ENCODE results near the gene MN1.

The MN1 gene

DNA sequence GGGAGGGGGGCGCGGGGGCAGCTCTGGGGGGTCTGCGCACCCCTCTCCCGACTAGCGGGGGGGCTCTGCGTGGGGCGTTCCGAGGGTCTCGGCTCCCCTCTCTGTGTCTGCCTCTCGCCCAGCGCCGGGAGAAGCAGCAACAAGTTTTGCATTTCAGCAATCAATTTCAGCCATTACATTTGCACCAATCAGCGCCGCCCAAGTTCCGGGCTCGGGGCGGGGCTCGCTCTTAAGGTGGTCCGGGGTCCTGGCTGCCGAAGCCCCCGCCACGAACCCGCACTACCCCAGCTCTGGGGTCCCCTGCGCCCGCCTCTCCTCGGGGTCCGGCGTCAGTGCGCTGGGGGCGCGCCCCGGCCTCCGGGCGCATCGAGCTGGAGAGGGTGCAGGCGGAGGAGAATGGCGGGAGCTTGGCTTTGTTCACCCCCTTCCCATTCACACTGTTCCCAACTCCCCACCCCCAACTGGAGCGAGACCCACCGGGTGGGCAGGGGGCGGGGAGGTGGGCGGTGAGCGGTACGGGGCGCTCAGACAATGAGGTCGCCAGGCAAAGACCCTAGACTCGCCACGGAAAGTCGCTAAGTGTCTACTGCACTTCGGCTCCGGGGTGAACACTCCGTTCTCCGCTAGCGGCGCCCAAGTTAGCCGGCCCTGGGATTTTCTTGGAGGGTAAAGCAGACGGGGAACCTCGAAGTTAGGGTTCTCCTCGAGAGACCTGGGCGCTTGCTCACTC lies at the start of gene MN1:
Gene MN1, minus strand, starts transcription at position 141 of the 730 bp plus-strand sequence. CDS start 1,213 bp downstream, outside the sequence.
- no peaks in the 10 kb centered on the region for H3K9me3 ChIP-seq (ENCODE audit: control insufficient read depth, low read depth, low read length)
- peaks cover 73% of the 10 kb centered on the region for H3K27me3 ChIP-seq (ENCODE audit: control insufficient read depth, insufficient read depth, low read length)
- H3K4me3 ChIP-seq (ENCODE audit: low read length): peak within 1 kb of the TSS; percentile 66
- no peaks in the 10 kb centered on the region for H3K36me3 ChIP-seq (ENCODE audit: control insufficient read depth, low read depth, low read length)
- H3K4me1 ChIP-seq (ENCODE audit: control insufficient read depth, low read depth, low read length): peaks cover 7% of the 10 kb centered on the region
- H3K27ac ChIP-seq (ENCODE audit: low read length): no peak within 1 kb of the TSS
- peak within 1 kb of the TSS; percentile 54 for H3K9ac ChIP-seq (ENCODE audit: low read length)

GRCh38 chr22:27850000-27850521 lies 48.5 kb upstream of the MN1 start:
- no peaks in the 10 kb centered on the region for H3K9me3 ChIP-seq (ENCODE audit: control insufficient read depth, low read depth, low read length)
- no peak overlapping the region for H3K4me3 ChIP-seq (ENCODE audit: low read length)
- peaks cover 24% of the 10 kb centered on the region for H3K36me3 ChIP-seq (ENCODE audit: control insufficient read depth, low read depth, low read length)
- H3K9ac ChIP-seq (ENCODE audit: low read length): peak overlapping the region; percentile 45
- H3K4me1 ChIP-seq (ENCODE audit: control insufficient read depth, low read depth, low read length): peaks cover 35% of the 10 kb centered on the region
- no peaks in the 10 kb centered on the region for H3K27me3 ChIP-seq (ENCODE audit: control insufficient read depth, insufficient read depth, low read length)
- H3K27ac ChIP-seq (ENCODE audit: low read length): peak overlapping the region; percentile 38

- Histone ChIP-seq H3K4me3 (ENCODE audit: low read length) (no peak overlapping the region), H3K4me1 (ENCODE audit: control insufficient read depth, low read depth, low read length) (peaks cover 35% of the 10 kb centered on the region), H3K27ac (ENCODE audit: low read length) (no peak overlapping the region), H3K27me3 (ENCODE audit: control insufficient read depth, insufficient read depth, low read length) (no peaks in the 10 kb centered on the region), H3K36me3 (ENCODE audit: control insufficient read depth, low read depth, low read length) (peaks cover 13% of the 10 kb centered on the region), H3K9ac (ENCODE audit: low read length) (no peak overlapping the region), H3K9me3 (ENCODE audit: control insufficient read depth, low read depth, low read length) (no peaks in the 10 kb centered on the region)
Measured at GRCh38 chr22:27848005-27848404, 46.4 kb upstream of the MN1 start.

GRCh38 chr22:27846910-27847309 lies 45.4 kb upstream of the MN1 start:
- no peak overlapping the region for H3K27ac ChIP-seq (ENCODE audit: low read length)
- no peaks in the 10 kb centered on the region for H3K9me3 ChIP-seq (ENCODE audit: control insufficient read depth, low read depth, low read length)
- peaks cover 6% of the 10 kb centered on the region for H3K36me3 ChIP-seq (ENCODE audit: control insufficient read depth, low read depth, low read length)
- no peaks in the 10 kb centered on the region for H3K27me3 ChIP-seq (ENCODE audit: control insufficient read depth, insufficient read depth, low read length)
- no peak overlapping the region for H3K4me3 ChIP-seq (ENCODE audit: low read length)
- peaks cover 31% of the 10 kb centered on the region for H3K4me1 ChIP-seq (ENCODE audit: control insufficient read depth, low read depth, low read length)
- no peak overlapping the region for H3K9ac ChIP-seq (ENCODE audit: low read length)

GRCh38 chr22:27846248-27846757 lies 44.7 kb upstream of the MN1 start:
- H3K4me1 ChIP-seq (ENCODE audit: control insufficient read depth, low read depth, low read length): peaks cover 29% of the 10 kb centered on the region
- H3K27me3 ChIP-seq (ENCODE audit: control insufficient read depth, insufficient read depth, low read length): no peaks in the 10 kb centered on the region
- no peaks in the 10 kb centered on the region for H3K9me3 ChIP-seq (ENCODE audit: control insufficient read depth, low read depth, low read length)
- no peak overlapping the region for H3K27ac ChIP-seq (ENCODE audit: low read length)
- no peak overlapping the region for H3K9ac ChIP-seq (ENCODE audit: low read length)
- peaks cover 3% of the 10 kb centered on the region for H3K36me3 ChIP-seq (ENCODE audit: control insufficient read depth, low read depth, low read length)
- H3K4me3 ChIP-seq (ENCODE audit: low read length): no peak overlapping the region

- Histone ChIP-seq H3K9me3 (ENCODE audit: control insufficient read depth, low read depth, low read length) (no peaks in the 10 kb centered on the region), H3K9ac (ENCODE audit: low read length) (no peak overlapping the region), H3K4me1 (ENCODE audit: control insufficient read depth, low read depth, low read length) (peaks cover 23% of the 10 kb centered on the region), H3K27ac (ENCODE audit: low read length) (no peak overlapping the region), H3K27me3 (ENCODE audit: control insufficient read depth, insufficient read depth, low read length) (no peaks in the 10 kb centered on the region), H3K4me3 (ENCODE audit: low read length) (no peak overlapping the region), H3K36me3 (ENCODE audit: control insufficient read depth, low read depth, low read length) (peaks cover 3% of the 10 kb centered on the region)
Measured at GRCh38 chr22:27845644-27846043, 44.1 kb upstream of the MN1 start.

- no peaks in the 10 kb centered on the region for H3K27me3 ChIP-seq (ENCODE audit: control insufficient read depth, insufficient read depth, low read length)
- H3K4me1 ChIP-seq (ENCODE audit: control insufficient read depth, low read depth, low read length): peaks cover 16% of the 10 kb centered on the region
- no peak overlapping the region for H3K27ac ChIP-seq (ENCODE audit: low read length)
- no peak overlapping the region for H3K9ac ChIP-seq (ENCODE audit: low read length)
- H3K4me3 ChIP-seq (ENCODE audit: low read length): no peak overlapping the region
- H3K9me3 ChIP-seq (ENCODE audit: control insufficient read depth, low read depth, low read length): no peaks in the 10 kb centered on the region
- H3K36me3 ChIP-seq (ENCODE audit: control insufficient read depth, low read depth, low read length): peaks cover 3% of the 10 kb centered on the region
Measured at GRCh38 chr22:27844656-27845591, 43.4 kb upstream of the MN1 start.

- no peak overlapping the region for H3K9ac ChIP-seq (ENCODE audit: low read length)
- no peak overlapping the region for H3K4me3 ChIP-seq (ENCODE audit: low read length)
- H3K36me3 ChIP-seq (ENCODE audit: control insufficient read depth, low read depth, low read length): peaks cover 3% of the 10 kb centered on the region
- no peak overlapping the region for H3K27ac ChIP-seq (ENCODE audit: low read length)
- H3K4me1 ChIP-seq (ENCODE audit: control insufficient read depth, low read depth, low read length): peaks cover 11% of the 10 kb centered on the region
- no peaks in the 10 kb centered on the region for H3K27me3 ChIP-seq (ENCODE audit: control insufficient read depth, insufficient read depth, low read length)
- H3K9me3 ChIP-seq (ENCODE audit: control insufficient read depth, low read depth, low read length): no peaks in the 10 kb centered on the region
Measured at GRCh38 chr22:27844256-27844655, 42.7 kb upstream of the MN1 start.

GRCh38 chr22:27843441-27843840 lies 41.9 kb upstream of the MN1 start:
- H3K27me3 ChIP-seq (ENCODE audit: control insufficient read depth, insufficient read depth, low read length): no peaks in the 10 kb centered on the region
- no peak overlapping the region for H3K9ac ChIP-seq (ENCODE audit: low read length)
- peaks cover 11% of the 10 kb centered on the region for H3K4me1 ChIP-seq (ENCODE audit: control insufficient read depth, low read depth, low read length)
- no peak overlapping the region for H3K4me3 ChIP-seq (ENCODE audit: low read length)
- H3K36me3 ChIP-seq (ENCODE audit: control insufficient read depth, low read depth, low read length): peaks cover under 1% of the 10 kb centered on the region
- no peak overlapping the region for H3K27ac ChIP-seq (ENCODE audit: low read length)
- H3K9me3 ChIP-seq (ENCODE audit: control insufficient read depth, low read depth, low read length): no peaks in the 10 kb centered on the region

DNA sequence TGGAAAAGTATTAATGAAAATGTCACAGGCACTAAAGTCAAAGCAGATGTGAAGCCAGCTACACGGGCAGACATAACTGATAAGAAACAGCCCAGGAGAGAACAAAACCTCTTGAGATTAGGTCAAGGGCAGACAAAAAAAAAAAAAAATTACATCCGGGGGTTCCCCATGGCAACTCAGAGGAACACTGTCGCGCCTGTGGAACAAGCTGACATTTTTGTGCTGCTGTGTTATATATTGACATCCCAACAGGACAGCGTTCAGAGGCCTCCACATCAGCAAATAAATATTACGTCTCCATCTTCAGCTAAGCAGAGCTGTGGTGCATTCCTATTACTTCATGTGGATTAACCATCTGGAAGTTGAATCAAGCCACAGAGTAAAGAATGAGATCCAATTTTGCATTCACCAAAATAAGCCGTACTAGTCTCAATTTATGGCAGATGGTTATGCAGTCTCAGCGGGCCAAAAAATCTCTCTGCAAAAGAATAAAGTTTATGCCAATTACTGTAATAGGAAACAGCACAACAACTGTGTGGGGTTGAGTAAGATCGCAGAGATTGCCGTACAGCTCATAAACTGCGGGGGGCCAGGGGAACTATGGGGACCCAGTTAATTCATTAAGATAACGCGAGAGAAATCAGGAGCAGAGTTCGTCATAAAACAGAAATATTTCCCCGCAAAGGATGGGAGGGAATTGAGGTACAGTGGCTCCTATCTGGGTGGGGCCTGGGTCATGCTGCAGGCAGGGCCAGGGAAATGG lies 41.3 kb upstream of the MN1 start:
- H3K4me1 ChIP-seq (ENCODE audit: control insufficient read depth, low read depth, low read length): peaks cover 11% of the 10 kb centered on the region
- no peaks in the 10 kb centered on the region for H3K36me3 ChIP-seq (ENCODE audit: control insufficient read depth, low read depth, low read length)
- H3K27ac ChIP-seq (ENCODE audit: low read length): no peak overlapping the region
- H3K4me3 ChIP-seq (ENCODE audit: low read length): no peak overlapping the region
- no peaks in the 10 kb centered on the region for H3K27me3 ChIP-seq (ENCODE audit: control insufficient read depth, insufficient read depth, low read length)
- H3K9me3 ChIP-seq (ENCODE audit: control insufficient read depth, low read depth, low read length): no peaks in the 10 kb centered on the region
- H3K9ac ChIP-seq (ENCODE audit: low read length): no peak overlapping the region

DNA sequence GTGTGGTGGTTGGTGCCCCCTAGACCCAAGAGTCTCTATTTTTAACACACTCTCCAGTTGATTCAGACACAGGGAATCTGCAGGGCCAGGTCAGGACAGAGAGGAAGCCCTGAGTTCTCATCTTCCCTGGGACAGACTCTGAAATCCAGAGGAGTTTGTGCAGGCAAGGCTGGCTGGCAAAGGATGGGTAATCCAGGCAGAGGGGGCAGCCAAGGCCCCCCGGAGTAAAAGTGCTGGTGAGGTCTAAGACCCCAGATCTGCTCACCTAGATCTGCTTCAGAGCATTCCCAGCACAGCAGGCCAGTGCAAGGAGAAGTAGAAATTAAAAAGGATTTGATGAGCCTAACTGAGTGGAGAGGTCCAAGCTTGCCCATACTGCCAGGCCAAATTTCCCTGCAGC lies 40.6 kb upstream of the MN1 start:
- H3K4me3 ChIP-seq (ENCODE audit: low read length): no peak overlapping the region
- no peaks in the 10 kb centered on the region for H3K36me3 ChIP-seq (ENCODE audit: control insufficient read depth, low read depth, low read length)
- no peak overlapping the region for H3K9ac ChIP-seq (ENCODE audit: low read length)
- peaks cover 11% of the 10 kb centered on the region for H3K4me1 ChIP-seq (ENCODE audit: control insufficient read depth, low read depth, low read length)
- no peak overlapping the region for H3K27ac ChIP-seq (ENCODE audit: low read length)
- H3K9me3 ChIP-seq (ENCODE audit: control insufficient read depth, low read depth, low read length): no peaks in the 10 kb centered on the region
- no peaks in the 10 kb centered on the region for H3K27me3 ChIP-seq (ENCODE audit: control insufficient read depth, insufficient read depth, low read length)
